ENCODE data around the gene PPP1CC.

DNA sequence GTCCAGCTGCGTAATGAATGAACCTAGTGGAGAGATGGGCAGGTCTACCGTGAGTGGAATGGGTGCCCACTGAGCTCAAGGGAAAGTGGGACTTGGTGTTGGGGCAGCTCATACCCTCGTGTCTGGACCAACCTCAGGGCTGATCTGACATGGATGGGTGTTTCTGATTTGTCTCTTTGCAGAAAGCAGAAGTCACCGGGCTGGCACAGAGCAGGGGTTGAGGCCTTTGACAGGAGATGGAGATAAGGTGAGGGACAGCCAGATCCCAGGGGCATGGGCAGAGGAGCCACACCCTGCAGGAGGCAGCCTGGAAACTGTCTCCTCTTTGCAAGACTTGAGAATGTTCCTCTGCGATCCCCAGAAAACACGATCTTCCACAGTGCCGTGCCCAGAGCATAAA, 20.9 kb upstream of the PPP1CC start:
- no peak for TF ChIP-seq RAD21 (conservative IDR thresholded peaks at IDR 0.05)
- TF ChIP-seq, protein P1, sequence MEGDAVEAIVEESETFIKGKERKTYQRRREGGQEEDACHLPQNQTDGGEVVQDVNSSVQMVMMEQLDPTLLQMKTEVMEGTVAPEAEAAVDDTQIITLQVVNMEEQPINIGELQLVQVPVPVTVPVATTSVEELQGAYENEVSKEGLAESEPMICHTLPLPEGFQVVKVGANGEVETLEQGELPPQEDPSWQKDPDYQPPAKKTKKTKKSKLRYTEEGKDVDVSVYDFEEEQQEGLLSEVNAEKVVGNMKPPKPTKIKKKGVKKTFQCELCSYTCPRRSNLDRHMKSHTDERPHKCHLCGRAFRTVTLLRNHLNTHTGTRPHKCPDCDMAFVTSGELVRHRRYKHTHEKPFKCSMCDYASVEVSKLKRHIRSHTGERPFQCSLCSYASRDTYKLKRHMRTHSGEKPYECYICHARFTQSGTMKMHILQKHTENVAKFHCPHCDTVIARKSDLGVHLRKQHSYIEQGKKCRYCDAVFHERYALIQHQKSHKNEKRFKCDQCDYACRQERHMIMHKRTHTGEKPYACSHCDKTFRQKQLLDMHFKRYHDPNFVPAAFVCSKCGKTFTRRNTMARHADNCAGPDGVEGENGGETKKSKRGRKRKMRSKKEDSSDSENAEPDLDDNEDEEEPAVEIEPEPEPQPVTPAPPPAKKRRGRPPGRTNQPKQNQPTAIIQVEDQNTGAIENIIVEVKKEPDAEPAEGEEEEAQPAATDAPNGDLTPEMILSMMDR (IDR thresholded peaks at IDR 0.05; ENCODE audit: poor library complexity, severe bottlenecking) = no peak
- no peak for TF ChIP-seq MXI1 (conservative IDR thresholded peaks at IDR 0.05; ENCODE audit: poor library complexity, severe bottlenecking)
- TF ChIP-seq EP300 (conservative IDR thresholded peaks at IDR 0.05; ENCODE audit: poor library complexity, severe bottlenecking) = no peak
- no peak for TF ChIP-seq EZH2 (IDR thresholded peaks at IDR 0.05; ENCODE audit: borderline replicate concordance, insufficient read depth, low read length, poor library complexity, severe bottlenecking)
- TF ChIP-seq TAF1 (IDR thresholded peaks at IDR 0.05; ENCODE audit: low read depth) = no peak
- TF ChIP-seq, protein P2, sequence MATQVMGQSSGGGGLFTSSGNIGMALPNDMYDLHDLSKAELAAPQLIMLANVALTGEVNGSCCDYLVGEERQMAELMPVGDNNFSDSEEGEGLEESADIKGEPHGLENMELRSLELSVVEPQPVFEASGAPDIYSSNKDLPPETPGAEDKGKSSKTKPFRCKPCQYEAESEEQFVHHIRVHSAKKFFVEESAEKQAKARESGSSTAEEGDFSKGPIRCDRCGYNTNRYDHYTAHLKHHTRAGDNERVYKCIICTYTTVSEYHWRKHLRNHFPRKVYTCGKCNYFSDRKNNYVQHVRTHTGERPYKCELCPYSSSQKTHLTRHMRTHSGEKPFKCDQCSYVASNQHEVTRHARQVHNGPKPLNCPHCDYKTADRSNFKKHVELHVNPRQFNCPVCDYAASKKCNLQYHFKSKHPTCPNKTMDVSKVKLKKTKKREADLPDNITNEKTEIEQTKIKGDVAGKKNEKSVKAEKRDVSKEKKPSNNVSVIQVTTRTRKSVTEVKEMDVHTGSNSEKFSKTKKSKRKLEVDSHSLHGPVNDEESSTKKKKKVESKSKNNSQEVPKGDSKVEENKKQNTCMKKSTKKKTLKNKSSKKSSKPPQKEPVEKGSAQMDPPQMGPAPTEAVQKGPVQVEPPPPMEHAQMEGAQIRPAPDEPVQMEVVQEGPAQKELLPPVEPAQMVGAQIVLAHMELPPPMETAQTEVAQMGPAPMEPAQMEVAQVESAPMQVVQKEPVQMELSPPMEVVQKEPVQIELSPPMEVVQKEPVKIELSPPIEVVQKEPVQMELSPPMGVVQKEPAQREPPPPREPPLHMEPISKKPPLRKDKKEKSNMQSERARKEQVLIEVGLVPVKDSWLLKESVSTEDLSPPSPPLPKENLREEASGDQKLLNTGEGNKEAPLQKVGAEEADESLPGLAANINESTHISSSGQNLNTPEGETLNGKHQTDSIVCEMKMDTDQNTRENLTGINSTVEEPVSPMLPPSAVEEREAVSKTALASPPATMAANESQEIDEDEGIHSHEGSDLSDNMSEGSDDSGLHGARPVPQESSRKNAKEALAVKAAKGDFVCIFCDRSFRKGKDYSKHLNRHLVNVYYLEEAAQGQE (IDR thresholded peaks at IDR 0.05; ENCODE audit: borderline replicate concordance) = no peak
- TF ChIP-seq POLR2AphosphoS5 (IDR thresholded peaks at IDR 0.05) = no peak
- TF ChIP-seq SMC3 (conservative IDR thresholded peaks at IDR 0.05; ENCODE audit: poor library complexity) = no peak

Measured in neural cell (in vitro differentiated cells).